HL-60 (cell line): Measurements from ENCODE around the gene TSC22D1.

ENCODE experiments used
- DNase-seq, 2 experiments: peaks; one replicate each; pipeline ENCODE4 v3.0.0-alpha.2; 2010 to 2020; ENCODE audit warnings: low read depth in 1 of 2, low spot score in 1 of 2
- H3K27ac ChIP-seq: fragments of 250-450 bp; sonication (Bioruptor Pico); replicated peaks from 2 replicates; pipeline ENCODE4 v1.5.1; 2020; ENCODE audit warnings: mild to moderate bottlenecking, moderate library complexity
- H3K27me3 ChIP-seq: fragments of 250-450 bp; sonication (Bioruptor Pico); 2 replicates; pipeline ENCODE4 v1.5.1; 2021; ENCODE audit warnings: mild to moderate bottlenecking, moderate library complexity; ENCODE audit not compliant: insufficient read depth, poor library complexity, severe bottlenecking
- H3K4me3 ChIP-seq: replicated peaks from 2 replicates; pipeline ENCODE4 v1.5.1; 2011; ENCODE audit warnings: mild to moderate bottlenecking, control low read depth, low read length; ENCODE audit not compliant: insufficient read depth
- GABPA ChIP-seq: IDR thresholded peaks from 2 replicates; pipeline ENCODE4 v1.6.1; 2012; ENCODE audit warnings: low read depth
- POLR2AphosphoS5 ChIP-seq: IDR thresholded peaks from 2 replicates; pipeline ENCODE4 v1.6.1; 2012; ENCODE audit warnings: low read depth
- SPI1 ChIP-seq: IDR thresholded peaks from 2 replicates; pipeline ENCODE4 v1.6.1; 2012; ENCODE audit warnings: low read depth, mild to moderate bottlenecking, borderline replicate concordance
- TF ChIP-seq, protein P1 (sequence below): IDR thresholded peaks from 2 replicates; pipeline ENCODE4 v1.6.1; 2012; ENCODE audit warnings: low read depth; ENCODE audit not compliant: insufficient replicate concordance
- TF ChIP-seq, protein P2 (sequence below): IDR thresholded peaks from one replicate; pipeline ENCODE4 v1.5.1; 2011; ENCODE audit warnings: low read length, control low read depth, inconsistent platforms; ENCODE audit not compliant: insufficient read depth

Gene TSC22D1

DNA sequence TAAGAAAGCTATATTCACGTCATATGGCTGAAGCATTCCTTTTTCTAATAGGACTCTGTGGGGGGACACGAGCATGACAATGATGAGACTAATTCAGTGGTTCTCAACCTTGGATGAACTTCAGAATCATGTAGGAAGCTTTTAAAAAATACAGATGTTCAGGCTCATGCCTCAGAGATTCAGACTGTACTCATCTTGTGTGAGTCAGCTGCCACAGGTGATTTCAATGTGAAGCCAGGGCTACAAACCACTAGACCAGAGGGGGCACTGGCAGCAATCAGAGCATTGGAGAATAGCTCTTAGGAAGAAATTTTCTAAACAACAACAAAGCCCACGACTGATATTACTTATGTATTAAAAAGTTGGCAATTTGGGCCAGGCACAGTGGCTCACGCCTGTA, 110.8 kb downstream of the TSC22D1 start:
- Histone ChIP-seq H3K27me3 (peaks cover 4% of the 10 kb centered on the region), H3K4me3 (no peak overlapping the region), H3K27ac (no peak overlapping the region)
- TF ChIP-seq GABPA (no peak), POLR2AphosphoS5 (no peak), SPI1 (no peak)
- TF ChIP-seq, protein P1, sequence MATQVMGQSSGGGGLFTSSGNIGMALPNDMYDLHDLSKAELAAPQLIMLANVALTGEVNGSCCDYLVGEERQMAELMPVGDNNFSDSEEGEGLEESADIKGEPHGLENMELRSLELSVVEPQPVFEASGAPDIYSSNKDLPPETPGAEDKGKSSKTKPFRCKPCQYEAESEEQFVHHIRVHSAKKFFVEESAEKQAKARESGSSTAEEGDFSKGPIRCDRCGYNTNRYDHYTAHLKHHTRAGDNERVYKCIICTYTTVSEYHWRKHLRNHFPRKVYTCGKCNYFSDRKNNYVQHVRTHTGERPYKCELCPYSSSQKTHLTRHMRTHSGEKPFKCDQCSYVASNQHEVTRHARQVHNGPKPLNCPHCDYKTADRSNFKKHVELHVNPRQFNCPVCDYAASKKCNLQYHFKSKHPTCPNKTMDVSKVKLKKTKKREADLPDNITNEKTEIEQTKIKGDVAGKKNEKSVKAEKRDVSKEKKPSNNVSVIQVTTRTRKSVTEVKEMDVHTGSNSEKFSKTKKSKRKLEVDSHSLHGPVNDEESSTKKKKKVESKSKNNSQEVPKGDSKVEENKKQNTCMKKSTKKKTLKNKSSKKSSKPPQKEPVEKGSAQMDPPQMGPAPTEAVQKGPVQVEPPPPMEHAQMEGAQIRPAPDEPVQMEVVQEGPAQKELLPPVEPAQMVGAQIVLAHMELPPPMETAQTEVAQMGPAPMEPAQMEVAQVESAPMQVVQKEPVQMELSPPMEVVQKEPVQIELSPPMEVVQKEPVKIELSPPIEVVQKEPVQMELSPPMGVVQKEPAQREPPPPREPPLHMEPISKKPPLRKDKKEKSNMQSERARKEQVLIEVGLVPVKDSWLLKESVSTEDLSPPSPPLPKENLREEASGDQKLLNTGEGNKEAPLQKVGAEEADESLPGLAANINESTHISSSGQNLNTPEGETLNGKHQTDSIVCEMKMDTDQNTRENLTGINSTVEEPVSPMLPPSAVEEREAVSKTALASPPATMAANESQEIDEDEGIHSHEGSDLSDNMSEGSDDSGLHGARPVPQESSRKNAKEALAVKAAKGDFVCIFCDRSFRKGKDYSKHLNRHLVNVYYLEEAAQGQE: no peak
- TF ChIP-seq, protein P2, sequence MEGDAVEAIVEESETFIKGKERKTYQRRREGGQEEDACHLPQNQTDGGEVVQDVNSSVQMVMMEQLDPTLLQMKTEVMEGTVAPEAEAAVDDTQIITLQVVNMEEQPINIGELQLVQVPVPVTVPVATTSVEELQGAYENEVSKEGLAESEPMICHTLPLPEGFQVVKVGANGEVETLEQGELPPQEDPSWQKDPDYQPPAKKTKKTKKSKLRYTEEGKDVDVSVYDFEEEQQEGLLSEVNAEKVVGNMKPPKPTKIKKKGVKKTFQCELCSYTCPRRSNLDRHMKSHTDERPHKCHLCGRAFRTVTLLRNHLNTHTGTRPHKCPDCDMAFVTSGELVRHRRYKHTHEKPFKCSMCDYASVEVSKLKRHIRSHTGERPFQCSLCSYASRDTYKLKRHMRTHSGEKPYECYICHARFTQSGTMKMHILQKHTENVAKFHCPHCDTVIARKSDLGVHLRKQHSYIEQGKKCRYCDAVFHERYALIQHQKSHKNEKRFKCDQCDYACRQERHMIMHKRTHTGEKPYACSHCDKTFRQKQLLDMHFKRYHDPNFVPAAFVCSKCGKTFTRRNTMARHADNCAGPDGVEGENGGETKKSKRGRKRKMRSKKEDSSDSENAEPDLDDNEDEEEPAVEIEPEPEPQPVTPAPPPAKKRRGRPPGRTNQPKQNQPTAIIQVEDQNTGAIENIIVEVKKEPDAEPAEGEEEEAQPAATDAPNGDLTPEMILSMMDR: no peak
- no peak for DNase-seq

DNA sequence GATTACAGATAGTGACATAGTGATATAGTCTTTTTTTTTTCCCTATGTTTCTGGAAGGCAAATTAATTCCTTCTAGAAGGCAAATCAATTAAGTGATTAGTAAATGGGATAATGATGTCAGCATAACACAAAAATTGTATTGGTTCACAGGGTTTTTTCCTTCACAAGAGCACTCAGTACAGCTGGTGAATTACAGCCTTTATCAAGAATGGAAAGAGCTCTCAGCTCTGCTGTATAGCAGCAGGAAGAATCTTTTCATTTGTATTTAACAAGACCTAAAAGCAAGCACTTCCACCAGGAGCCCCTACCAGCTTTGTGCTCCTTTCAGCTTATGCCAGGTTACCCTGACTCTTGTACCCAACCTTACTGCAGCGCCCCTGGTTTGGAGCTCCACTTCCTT, 111.7 kb downstream of the TSC22D1 start:
- TF ChIP-seq, protein P1: no peak
- no peak for TF ChIP-seq SPI1
- TF ChIP-seq, protein P2: no peak
- TF ChIP-seq POLR2AphosphoS5: no peak
- no peak for TF ChIP-seq GABPA
- Histone ChIP-seq H3K27ac (no peak overlapping the region), H3K27me3 (peaks cover 4% of the 10 kb centered on the region), H3K4me3 (no peak overlapping the region)
- DNase-seq: no peak

DNA sequence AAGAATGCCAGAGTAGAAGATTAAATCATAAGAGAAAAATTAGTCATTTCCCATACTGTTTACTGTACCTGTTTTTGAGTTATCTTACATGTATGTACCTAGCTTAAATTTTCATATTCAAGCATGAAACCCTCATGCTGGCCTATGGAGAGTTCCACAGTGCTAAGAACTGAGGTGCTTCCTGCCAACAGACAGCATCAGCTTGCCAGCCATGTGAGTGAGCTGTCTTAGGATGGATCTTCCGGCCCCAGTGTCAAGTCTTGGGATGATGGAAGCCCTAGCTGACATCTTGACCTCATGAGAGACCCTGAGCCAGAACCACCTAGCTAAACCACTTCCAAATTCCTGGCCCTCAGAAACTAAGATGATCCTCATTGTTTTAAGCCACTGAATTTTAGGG, 112.4 kb downstream of the TSC22D1 start:
- DNase-seq: no peak
- peaks cover 4% of the 10 kb centered on the region for H3K27me3 ChIP-seq
- H3K4me3 ChIP-seq: no peak overlapping the region
- H3K27ac ChIP-seq: no peak overlapping the region
- TF ChIP-seq, protein P2: no peak
- TF ChIP-seq SPI1 (no peak), POLR2AphosphoS5 (no peak)
- TF ChIP-seq, protein P1: no peak
